Brain microvascular endothelial cell (primary cell): ENCODE results near the gene DCST2.

Source experiments
- DNase-seq: peaks from one replicate; pipeline ENCODE4 v3.0.0-alpha.2; 2020
- H3K27ac ChIP-seq: fragments of 250-450 bp; sonication (Bioruptor Pico); 2 replicates; pipeline ENCODE4 v1.5.1; 2020; ENCODE audit warnings: mild to moderate bottlenecking, moderate library complexity
- H3K27me3 ChIP-seq: fragments of 250-450 bp; sonication (Bioruptor Pico); replicated peaks from 2 replicates; pipeline ENCODE4 v1.5.1; 2020; ENCODE audit warnings: mild to moderate bottlenecking
- H3K36me3 ChIP-seq: fragments of 250-450 bp; sonication (Bioruptor Pico); replicated peaks from 2 replicates; pipeline ENCODE4 v1.5.1; 2020; ENCODE audit warnings: mild to moderate bottlenecking
- H3K4me3 ChIP-seq: 2 replicates; pipeline ENCODE4 v1.5.1; 2011; ENCODE audit warnings: low read depth, mild to moderate bottlenecking, control low read depth, low read length, moderate library complexity
- CTCF ChIP-seq: IDR thresholded peaks from 2 replicates; pipeline ENCODE4 v1.5.1; 2011; ENCODE audit warnings: low read depth, mild to moderate bottlenecking, moderate library complexity, low read length, control low read depth, inconsistent platforms; ENCODE audit errors: missing control alignments
- in situ Hi-C: cut with HindIII; loops from 2 replicates; pipeline ENCODE4 v1.10.0; 2017; ENCODE audit warnings: low sequenced_read_pairs, low pct_ligation_motif_present

Gene DCST2

GRCh38 chr1:155079487-155080311, 46.1 kb upstream of the DCST2 start:
- Histone ChIP-seq H3K27ac (no peak overlapping the region), H3K36me3 (no peaks in the 10 kb centered on the region), H3K4me3 (no peak overlapping the region), H3K27me3 (peaks cover 44% of the 10 kb centered on the region)
- DNase-seq = no peak
- in situ Hi-C loops = no loop called here
- no peak for TF ChIP-seq CTCF

DNA sequence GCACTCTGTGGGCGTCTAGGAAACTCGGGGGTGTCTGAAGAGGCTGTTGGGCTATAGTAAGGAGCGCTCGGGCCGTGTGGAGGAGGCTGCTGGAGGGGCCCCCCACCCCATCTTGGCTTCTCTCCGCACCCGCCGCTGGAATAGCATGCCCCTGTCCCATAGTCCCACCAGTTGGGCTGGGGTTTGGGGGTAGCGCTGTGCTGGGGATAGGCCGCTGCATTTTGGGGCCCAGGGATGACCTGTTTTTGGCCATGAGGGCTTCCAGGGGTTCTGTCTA, 45.6 kb upstream of the DCST2 start:
- DNase-seq = no peak
- H3K4me3 ChIP-seq = peak overlapping the region; percentile 42
- H3K36me3 ChIP-seq = no peaks in the 10 kb centered on the region
- H3K27me3 ChIP-seq = peaks cover 44% of the 10 kb centered on the region
- H3K27ac ChIP-seq = no peak overlapping the region
- in situ Hi-C loops = no loop called here
- TF ChIP-seq CTCF = no peak

DNA sequence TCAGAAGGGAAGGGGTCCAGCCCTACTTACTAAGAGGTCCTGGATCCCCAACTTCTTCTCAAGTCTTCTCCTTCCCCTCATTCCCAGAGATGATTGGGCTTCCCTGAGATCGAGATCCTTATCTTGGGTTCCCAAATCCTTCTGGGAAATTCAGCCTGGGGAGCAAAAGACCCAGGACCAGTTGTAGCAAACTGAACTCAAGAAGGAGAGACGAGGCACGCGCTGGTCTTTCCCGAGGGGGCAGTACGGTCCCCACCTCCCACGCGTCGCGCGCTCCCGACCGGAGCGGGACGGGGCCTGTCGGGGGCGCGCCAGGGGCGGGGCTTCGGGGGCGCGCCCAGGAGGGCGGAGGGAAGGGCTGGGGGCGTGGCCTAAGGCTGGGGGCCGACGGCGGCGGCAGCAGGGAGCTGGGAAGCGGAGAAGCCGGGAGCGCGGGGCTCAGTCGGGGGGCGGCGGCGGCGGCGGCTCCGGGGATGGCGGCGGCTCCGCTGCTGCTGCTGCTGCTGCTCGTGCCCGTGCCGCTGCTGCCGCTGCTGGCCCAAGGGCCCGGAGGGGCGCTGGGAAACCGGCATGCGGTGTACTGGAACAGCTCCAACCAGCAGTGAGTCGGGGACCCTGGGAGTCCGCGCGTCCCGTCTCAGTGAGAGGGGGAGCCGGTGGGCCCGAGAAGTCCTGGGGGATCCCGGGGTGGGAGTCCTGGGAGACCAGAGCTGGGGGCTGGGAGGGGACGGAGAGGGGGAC, 45.1 kb upstream of the DCST2 start, which contains the start of gene EFNA3:
Gene EFNA3 (plus strand): TSS at position 369 of the 741 bp plus-strand sequence. CDS start 105 bp downstream, at position 474.
- peaks cover 44% of the 10 kb centered on the region for H3K27me3 ChIP-seq
- peak within 1 kb of the TSS; percentile 42 for H3K4me3 ChIP-seq
- DNase-seq = no peak
- TF ChIP-seq CTCF = no peak
- H3K36me3 ChIP-seq = no peaks in the 10 kb centered on the region
- in situ Hi-C loops = no loop called here
- no peak within 1 kb of the TSS for H3K27ac ChIP-seq

DNA sequence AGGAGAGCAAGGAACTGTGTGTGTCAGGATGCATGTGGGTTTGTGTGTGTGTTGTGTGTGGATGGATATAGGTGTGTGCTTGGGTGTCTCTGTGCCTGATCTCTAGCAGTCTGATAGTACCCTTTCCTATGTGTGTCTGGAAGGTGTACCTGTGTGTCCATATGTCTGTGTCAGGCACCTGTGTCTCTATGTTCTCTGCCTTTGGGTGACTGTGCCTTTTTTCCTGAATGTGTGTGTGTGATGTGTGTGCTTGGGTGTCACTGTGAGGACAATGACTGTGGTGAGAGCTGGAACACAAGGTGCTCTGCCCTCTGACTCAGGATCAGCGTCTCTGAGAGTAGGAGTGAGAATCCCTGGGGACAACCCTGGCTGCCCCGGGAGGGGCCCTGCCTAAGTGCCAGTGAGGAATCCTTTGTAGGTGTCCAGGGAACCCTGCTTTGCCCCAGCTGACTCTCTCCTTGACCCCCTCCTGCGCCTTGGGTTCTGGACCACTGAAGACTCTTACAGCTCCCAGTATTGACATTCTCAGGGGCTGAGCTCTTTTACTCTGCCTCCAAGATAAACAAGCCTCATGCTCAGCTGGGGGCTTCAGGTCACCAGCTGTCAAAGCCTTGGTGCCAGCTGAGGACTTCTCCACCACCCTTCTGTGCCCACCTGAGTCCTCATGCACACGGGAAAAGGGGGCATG, 44.3 kb upstream of the DCST2 start:
- in situ Hi-C loops = no loop called here

DNA sequence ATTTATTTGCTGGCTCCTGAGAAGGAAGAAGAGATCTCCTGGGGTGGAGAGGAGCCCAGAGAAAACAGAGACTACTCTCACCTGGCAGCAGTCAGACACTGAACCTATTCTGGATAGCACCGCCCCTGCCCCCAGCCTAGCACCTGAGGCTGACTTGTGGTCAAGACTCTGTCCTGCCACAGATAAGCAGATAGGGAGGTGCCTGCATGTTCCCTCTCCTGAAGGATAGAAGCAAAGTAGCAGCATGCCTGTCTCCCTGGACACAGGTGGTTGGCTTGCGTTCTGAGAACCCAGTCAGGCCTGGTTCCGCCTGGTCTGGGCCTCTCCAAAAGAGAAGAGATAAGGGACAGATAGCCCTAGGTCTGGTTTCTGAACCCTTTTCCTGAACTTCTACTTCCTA, 43.8 kb upstream of the DCST2 start:
- in situ Hi-C loops = no loop called here
- DNase-seq = no peak
- Histone ChIP-seq H3K36me3 (no peaks in the 10 kb centered on the region), H3K27ac (no peak overlapping the region), H3K27me3 (peaks cover 31% of the 10 kb centered on the region), H3K4me3 (no peak overlapping the region)
- no peak for TF ChIP-seq CTCF

More for the DNA sequence above, 44.3 kb upstream of the DCST2 start:
- no peak for TF ChIP-seq CTCF
- Histone ChIP-seq H3K36me3 (no peaks in the 10 kb centered on the region), H3K4me3 (no peak overlapping the region), H3K27ac (no peak overlapping the region), H3K27me3 (peaks cover 37% of the 10 kb centered on the region)
- DNase-seq = no peak
